ENCODE results near the gene UNC5A.

GRCh38 chr5:176793736-176794135 lies 16.6 kb upstream of the UNC5A start:
- TF ChIP-seq CTCF (IDR thresholded peaks at IDR 0.05) (no peak), POLR2A (IDR thresholded peaks at IDR 0.05) (no peak)
